Naive B cell (primary cell): ENCODE results near the gene PIKFYVE. TPM values are rescaled to one million over a fixed set of nuclear protein-coding genes. Genes with fewer than 3 reads are reported as not detected.
"Not testable (repeated sequence)": the region's sequence is repeated elsewhere in the genome, so short reads cannot be mapped to it uniquely, and the experiment has no call there.

Experiments used
- ATAC-seq, 2 donors: fragments of 150-1000 bp; cut with Tn5 transposase; 2 replicates each; pipeline ENCODE4 v1.10.0; 2021; ENCODE audit warnings: low read depth in 2 of 2, mild to moderate bottlenecking in 2 of 2, moderate library complexity in 2 of 2
- DNase-seq: peaks from one replicate; pipeline ENCODE4 v3.0.0; 2022
- H3K27ac Mint-ChIP-seq, 6 donors: one replicate each; pipeline ENCODE4 v1.8.0; 2020 to 2022; ENCODE audit warnings: mild to moderate bottlenecking in 6 of 6, mixed read lengths in 6 of 6, moderate library complexity in 5 of 6, inconsistent platforms in 2 of 6
- H3K27me3 Mint-ChIP-seq, 3 donors: one replicate each; pipeline ENCODE4 v1.8.0; 2021 to 2022; ENCODE audit warnings: mixed read lengths in 3 of 3, mild to moderate bottlenecking in 1 of 3
- H3K36me3 Mint-ChIP-seq, 2 donors: one replicate each; pipeline ENCODE4 v1.8.0; 2020 to 2022; ENCODE audit warnings: mixed read lengths in 2 of 2, inconsistent platforms in 1 of 2, mild to moderate bottlenecking in 1 of 2
- H3K4me1 Mint-ChIP-seq, 3 donors: one replicate each; pipeline ENCODE4 v1.8.0; 2020 to 2022; ENCODE audit warnings: mixed read lengths in 3 of 3, inconsistent platforms in 1 of 3, mild to moderate bottlenecking in 1 of 3, moderate library complexity in 1 of 3
- H3K4me3 Mint-ChIP-seq, 8 donors: one replicate each; pipeline ENCODE4 v1.8.0; 2020 to 2022; ENCODE audit warnings: mild to moderate bottlenecking in 8 of 8, mixed read lengths in 8 of 8, moderate library complexity in 8 of 8, inconsistent platforms in 2 of 8
- H3K9me3 Mint-ChIP-seq, 7 donors: one replicate each; pipeline ENCODE4 v1.8.0; 2020 to 2022; ENCODE audit warnings: mixed read lengths in 7 of 7, mild to moderate bottlenecking in 5 of 7, inconsistent platforms in 2 of 7, moderate library complexity in 1 of 7
- polyA plus RNA-seq, 6 donors: library from polyadenylated mRNA; unstranded; fragments of 300-500 nt; fragmentation: Illumina TruSeq; gene quantifications; one replicate each; pipeline ENCODE4 v1.2.3, GENCODE V29; 2021; ENCODE audit warnings: low read depth in 6 of 6

The PIKFYVE gene
- polyA plus RNA-seq, 6 donors from 2014 or later = 3.6 to 16.8 (median 13.9) TPM

- H3K27me3 Mint-ChIP-seq = no peaks in the 10 kb centered on the region
- no peaks in the 10 kb centered on the region for H3K9me3 Mint-ChIP-seq
- peaks cover 45 to 59% (median 55%) of the 10 kb centered on the region in 3 donors for H3K4me1 Mint-ChIP-seq
- peak overlapping the region; percentile 95 to 99 (median 98) for H3K27ac Mint-ChIP-seq
- no peak for ATAC-seq
- peak overlapping the region; percentile 92 to 99 (median 98) for H3K4me3 Mint-ChIP-seq
- H3K36me3 Mint-ChIP-seq = peaks cover 0 to 6% of the 10 kb centered on the region in 2 donors
- DNase-seq = no peak
Measured at GRCh38 chr2:208266553-208266893, 468 bp downstream of the PIKFYVE start.

GRCh38 chr2:208266936-208267335, 881 bp downstream of the PIKFYVE start:
- H3K4me1 Mint-ChIP-seq = peaks cover 47 to 61% (median 55%) of the 10 kb centered on the region in 3 donors
- DNase-seq (no peak), ATAC-seq (no peak)
- H3K4me3 Mint-ChIP-seq = peak overlapping the region; percentile 92 to 99 (median 98)
- peak overlapping the region; percentile 95 to 99 (median 98) for H3K27ac Mint-ChIP-seq
- H3K27me3 Mint-ChIP-seq = no peaks in the 10 kb centered on the region
- H3K36me3 Mint-ChIP-seq = peaks cover 0 to 9% of the 10 kb centered on the region in 2 donors
- no peaks in the 10 kb centered on the region for H3K9me3 Mint-ChIP-seq

GRCh38 chr2:208267526-208267925, 1.5 kb downstream of the PIKFYVE start:
- H3K27ac Mint-ChIP-seq = peak overlapping the region; percentile 33 to 99 (median 91)
- H3K4me1 Mint-ChIP-seq = peaks cover 47 to 61% (median 55%) of the 10 kb centered on the region in 3 donors
- not testable (repeated sequence) for H3K36me3 Mint-ChIP-seq, DNase-seq, H3K9me3 Mint-ChIP-seq, ATAC-seq, H3K27me3 Mint-ChIP-seq
- peak overlapping the region; percentile 52 to 99 (median 96) for H3K4me3 Mint-ChIP-seq

- peaks cover 4 to 9% of the 10 kb centered on the region in 2 donors for H3K36me3 Mint-ChIP-seq
- peak overlapping the region; percentile 64 to 99 (median 96) for H3K4me3 Mint-ChIP-seq
- H3K27ac Mint-ChIP-seq = peak overlapping the region in 5 of 6 donors; percentile 1 to 87 (median 66)
- peaks cover 47 to 61% (median 55%) of the 10 kb centered on the region in 3 donors for H3K4me1 Mint-ChIP-seq
- no peaks in the 10 kb centered on the region for H3K27me3 Mint-ChIP-seq
- DNase-seq (no peak), ATAC-seq (no peak)
- no peaks in the 10 kb centered on the region for H3K9me3 Mint-ChIP-seq
Measured at GRCh38 chr2:208268156-208268952, 2.3 kb downstream of the PIKFYVE start.

GRCh38 chr2:208269091-208269490, 3.0 kb downstream of the PIKFYVE start:
- Mint-ChIP-seq H3K27ac (peak overlapping the region in 5 of 6 donors; percentile 14 to 68 (median 62)), H3K36me3 (peaks cover 10 to 13% of the 10 kb centered on the region in 2 donors), H3K4me1 (peaks cover 49 to 60% (median 57%) of the 10 kb centered on the region in 3 donors), H3K4me3 (peak overlapping the region in 5 of 8 donors; percentile 32 to 57 (median 47)), H3K27me3 (no peaks in the 10 kb centered on the region), H3K9me3 (no peaks in the 10 kb centered on the region)
- ATAC-seq (no peak), DNase-seq (no peak)

- Mint-ChIP-seq H3K27me3 (no peaks in the 10 kb centered on the region), H3K27ac (no peak overlapping the region), H3K9me3 (peaks cover 0 to 13% (median 2%) of the 10 kb centered on the region in 7 donors), H3K4me1 (peaks cover 14 to 31% (median 23%) of the 10 kb centered on the region in 3 donors), H3K4me3 (no peak overlapping the region), H3K36me3 (peaks cover 45 to 57% of the 10 kb centered on the region in 2 donors)
- ATAC-seq = no peak
- no peak for DNase-seq
Measured at GRCh38 chr2:208274748-208275147, 8.7 kb downstream of the PIKFYVE start.

- ATAC-seq (no peak), DNase-seq (no peak)
- H3K4me1 Mint-ChIP-seq = peaks cover 24 to 35% (median 28%) of the 10 kb centered on the region in 3 donors
- H3K27me3 Mint-ChIP-seq = no peaks in the 10 kb centered on the region
- H3K27ac Mint-ChIP-seq = peak overlapping the region in 3 of 6 donors; percentile 12 to 76 (median 20)
- peaks cover 49 to 67% of the 10 kb centered on the region in 2 donors for H3K36me3 Mint-ChIP-seq
- H3K9me3 Mint-ChIP-seq = peaks cover 0 to 13% (median 2%) of the 10 kb centered on the region in 7 donors
- no peak overlapping the region for H3K4me3 Mint-ChIP-seq
Measured at GRCh38 chr2:208278549-208278948, 12.5 kb downstream of the PIKFYVE start.

GRCh38 chr2:208279236-208279635, 13.2 kb downstream of the PIKFYVE start:
- Mint-ChIP-seq H3K4me1 (peaks cover 20 to 31% (median 24%) of the 10 kb centered on the region in 3 donors), H3K27me3 (no peaks in the 10 kb centered on the region), H3K36me3 (peaks cover 42 to 62% of the 10 kb centered on the region in 2 donors), H3K4me3 (no peak overlapping the region), H3K27ac (no peak overlapping the region), H3K9me3 (peaks cover 0 to 13% (median 2%) of the 10 kb centered on the region in 7 donors)
- ATAC-seq (no peak), DNase-seq (no peak)

GRCh38 chr2:208280234-208280633, 14.2 kb downstream of the PIKFYVE start:
- ATAC-seq (no peak), DNase-seq (no peak)
- Mint-ChIP-seq H3K36me3 (peaks cover 40 to 55% of the 10 kb centered on the region in 2 donors), H3K4me1 (peaks cover 18 to 26% (median 24%) of the 10 kb centered on the region in 3 donors), H3K9me3 (peaks cover 0 to 13% (median 2%) of the 10 kb centered on the region in 7 donors), H3K27me3 (no peaks in the 10 kb centered on the region), H3K4me3 (peak overlapping the region in 1 of 8 donors; percentile 10), H3K27ac (peak overlapping the region in 4 of 6 donors; percentile 20 to 91 (median 62))

- Mint-ChIP-seq H3K9me3 (peaks cover 0 to 13% (median 2%) of the 10 kb centered on the region in 7 donors), H3K36me3 (peaks cover 46 to 49% of the 10 kb centered on the region in 2 donors), H3K27ac (peak overlapping the region in 3 of 6 donors; percentile 11 to 91 (median 57)), H3K27me3 (no peaks in the 10 kb centered on the region), H3K4me3 (no peak overlapping the region), H3K4me1 (peaks cover 22 to 33% (median 23%) of the 10 kb centered on the region in 3 donors)
- ATAC-seq = no peak
- no peak for DNase-seq
Measured at GRCh38 chr2:208280933-208281332, 14.9 kb downstream of the PIKFYVE start.

- Mint-ChIP-seq H3K27me3 (no peaks in the 10 kb centered on the region), H3K36me3 (peaks cover 27 to 30% of the 10 kb centered on the region in 2 donors), H3K4me1 (peaks cover 13 to 20% (median 16%) of the 10 kb centered on the region in 3 donors), H3K4me3 (peak overlapping the region in 1 of 8 donors; percentile 32), H3K9me3 (peaks cover 0 to 7% (median 2%) of the 10 kb centered on the region in 7 donors), H3K27ac (peak overlapping the region; percentile 53 to 92 (median 72))
- no peak for DNase-seq
- ATAC-seq = no peak
Measured at GRCh38 chr2:208285853-208286252, 19.8 kb downstream of the PIKFYVE start.

GRCh38 chr2:208294482-208295024, 28.5 kb downstream of the PIKFYVE start:
- Mint-ChIP-seq H3K27me3 (no peaks in the 10 kb centered on the region), H3K4me1 (peaks cover 34 to 63% (median 42%) of the 10 kb centered on the region in 3 donors), H3K4me3 (peak overlapping the region in 7 of 8 donors; percentile 6 to 62 (median 33)), H3K27ac (peak overlapping the region; percentile 69 to 95 (median 90)), H3K36me3 (peaks cover 41 to 53% of the 10 kb centered on the region in 2 donors), H3K9me3 (peaks cover 0 to 11% (median 5%) of the 10 kb centered on the region in 7 donors)
- ATAC-seq (peak; percentile 74 to 82), DNase-seq (peak; percentile 17)

GRCh38 chr2:208295834-208296233, 29.8 kb downstream of the PIKFYVE start:
- DNase-seq (no peak), ATAC-seq (no peak)
- Mint-ChIP-seq H3K27ac (peak overlapping the region in 4 of 6 donors; percentile 16 to 95 (median 74)), H3K36me3 (peaks cover 43 to 52% of the 10 kb centered on the region in 2 donors), H3K27me3 (no peaks in the 10 kb centered on the region), H3K4me1 (peaks cover 34 to 67% (median 42%) of the 10 kb centered on the region in 3 donors), H3K9me3 (peaks cover 0 to 3% (median 2%) of the 10 kb centered on the region in 7 donors), H3K4me3 (no peak overlapping the region)
